Astrocyte (in vitro differentiated cells and primary cell): ENCODE results near the gene LIN7A.

Source experiments
- EZH2 ChIP-seq: IDR thresholded peaks from 2 replicates; pipeline ENCODE4 v1.6.1; 2012; ENCODE audit warnings: mild to moderate bottlenecking, low read length, inconsistent platforms; ENCODE audit not compliant: insufficient read depth
- TF ChIP-seq, protein P1 (sequence below): IDR thresholded peaks from 2 replicates; pipeline ENCODE4 v1.5.1; 2011; ENCODE audit warnings: low read depth, mild to moderate bottlenecking, inconsistent platforms, low read length, moderate library complexity; ENCODE audit not compliant: insufficient read depth

DNA sequence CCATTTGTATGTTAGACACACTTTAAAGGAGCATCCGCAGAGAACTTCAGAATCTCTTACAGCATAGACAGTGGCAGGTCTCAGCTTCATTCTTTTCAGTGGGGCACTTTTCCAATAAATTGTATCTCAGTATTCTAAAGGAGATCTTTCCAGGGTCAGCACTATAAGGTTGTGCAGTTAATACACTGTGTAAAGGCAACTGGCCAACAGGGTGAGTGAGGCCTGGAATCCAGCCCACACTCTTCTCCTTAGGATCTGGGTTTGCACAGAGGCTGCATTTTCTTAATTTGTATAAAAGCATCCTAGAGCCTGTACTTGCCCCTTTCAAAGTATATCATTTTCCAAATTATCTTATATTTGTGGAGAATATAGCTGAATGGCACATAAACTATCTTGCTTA lies 126.9 kb downstream of the LIN7A start:
- TF ChIP-seq, protein P1, sequence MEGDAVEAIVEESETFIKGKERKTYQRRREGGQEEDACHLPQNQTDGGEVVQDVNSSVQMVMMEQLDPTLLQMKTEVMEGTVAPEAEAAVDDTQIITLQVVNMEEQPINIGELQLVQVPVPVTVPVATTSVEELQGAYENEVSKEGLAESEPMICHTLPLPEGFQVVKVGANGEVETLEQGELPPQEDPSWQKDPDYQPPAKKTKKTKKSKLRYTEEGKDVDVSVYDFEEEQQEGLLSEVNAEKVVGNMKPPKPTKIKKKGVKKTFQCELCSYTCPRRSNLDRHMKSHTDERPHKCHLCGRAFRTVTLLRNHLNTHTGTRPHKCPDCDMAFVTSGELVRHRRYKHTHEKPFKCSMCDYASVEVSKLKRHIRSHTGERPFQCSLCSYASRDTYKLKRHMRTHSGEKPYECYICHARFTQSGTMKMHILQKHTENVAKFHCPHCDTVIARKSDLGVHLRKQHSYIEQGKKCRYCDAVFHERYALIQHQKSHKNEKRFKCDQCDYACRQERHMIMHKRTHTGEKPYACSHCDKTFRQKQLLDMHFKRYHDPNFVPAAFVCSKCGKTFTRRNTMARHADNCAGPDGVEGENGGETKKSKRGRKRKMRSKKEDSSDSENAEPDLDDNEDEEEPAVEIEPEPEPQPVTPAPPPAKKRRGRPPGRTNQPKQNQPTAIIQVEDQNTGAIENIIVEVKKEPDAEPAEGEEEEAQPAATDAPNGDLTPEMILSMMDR: no peak
- no peak for TF ChIP-seq EZH2
